ENCODE measurements around the gene DPF1. TPM values are rescaled to one million over a fixed set of nuclear protein-coding genes. Genes with fewer than 3 reads are reported as not detected.

The DPF1 gene
- total RNA-seq, 1 donor from 2014 or later, result 31.7 TPM

GRCh38 chr19:38248421-38248820 is 24.4 kb upstream of the DPF1 start:
- H3K36me3 Mint-ChIP-seq (ENCODE audit: low read depth), result no peaks in the 10 kb centered on the region
- no peaks in the 10 kb centered on the region for H3K9me3 Mint-ChIP-seq
- no peak for DNase-seq (ENCODE audit: low read depth, low spot score)
- no peak overlapping the region for H3K4me3 Mint-ChIP-seq
- TF ChIP-seq, protein P1, sequence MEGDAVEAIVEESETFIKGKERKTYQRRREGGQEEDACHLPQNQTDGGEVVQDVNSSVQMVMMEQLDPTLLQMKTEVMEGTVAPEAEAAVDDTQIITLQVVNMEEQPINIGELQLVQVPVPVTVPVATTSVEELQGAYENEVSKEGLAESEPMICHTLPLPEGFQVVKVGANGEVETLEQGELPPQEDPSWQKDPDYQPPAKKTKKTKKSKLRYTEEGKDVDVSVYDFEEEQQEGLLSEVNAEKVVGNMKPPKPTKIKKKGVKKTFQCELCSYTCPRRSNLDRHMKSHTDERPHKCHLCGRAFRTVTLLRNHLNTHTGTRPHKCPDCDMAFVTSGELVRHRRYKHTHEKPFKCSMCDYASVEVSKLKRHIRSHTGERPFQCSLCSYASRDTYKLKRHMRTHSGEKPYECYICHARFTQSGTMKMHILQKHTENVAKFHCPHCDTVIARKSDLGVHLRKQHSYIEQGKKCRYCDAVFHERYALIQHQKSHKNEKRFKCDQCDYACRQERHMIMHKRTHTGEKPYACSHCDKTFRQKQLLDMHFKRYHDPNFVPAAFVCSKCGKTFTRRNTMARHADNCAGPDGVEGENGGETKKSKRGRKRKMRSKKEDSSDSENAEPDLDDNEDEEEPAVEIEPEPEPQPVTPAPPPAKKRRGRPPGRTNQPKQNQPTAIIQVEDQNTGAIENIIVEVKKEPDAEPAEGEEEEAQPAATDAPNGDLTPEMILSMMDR (conservative IDR thresholded peaks at IDR 0.05), result no peak
- H3K27me3 Mint-ChIP-seq (ENCODE audit: low read depth), result peaks cover 16% of the 10 kb centered on the region
- no peak overlapping the region for H3K27ac Mint-ChIP-seq (ENCODE audit: unreplicated experiment)
- peaks cover 31% of the 10 kb centered on the region for H3K4me1 Mint-ChIP-seq

DNA sequence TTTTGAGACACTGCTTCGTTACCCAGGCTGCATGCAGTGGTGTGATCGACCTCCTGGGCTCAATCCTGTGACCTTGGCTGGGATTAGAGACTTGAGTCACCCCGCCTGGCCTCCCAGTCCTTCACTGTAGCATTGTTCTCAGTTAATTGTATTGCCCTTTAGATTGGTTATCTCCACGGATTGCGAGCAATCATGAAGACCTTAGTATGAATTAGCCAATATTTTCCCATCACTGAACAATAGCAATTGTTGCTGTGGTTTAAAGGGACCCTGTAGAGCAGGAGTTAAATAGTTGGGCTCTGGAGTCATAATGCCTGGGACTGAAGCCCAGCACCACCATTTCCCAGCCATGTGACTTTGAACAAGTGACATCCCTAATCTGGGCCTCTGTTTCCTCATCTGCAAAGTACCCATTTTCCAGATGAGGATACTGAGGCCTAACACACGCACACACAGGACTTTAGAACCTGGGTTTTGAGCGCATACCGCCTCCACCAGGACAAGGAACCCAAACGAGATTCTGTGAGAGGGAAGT is 23.8 kb upstream of the DPF1 start:
- H3K27me3 Mint-ChIP-seq (ENCODE audit: low read depth), result peaks cover 16% of the 10 kb centered on the region
- H3K9me3 Mint-ChIP-seq, result no peaks in the 10 kb centered on the region
- H3K27ac Mint-ChIP-seq (ENCODE audit: unreplicated experiment), result no peak overlapping the region
- no peak for DNase-seq (ENCODE audit: low read depth, low spot score)
- TF ChIP-seq, protein P1 (conservative IDR thresholded peaks at IDR 0.05), result no peak
- H3K36me3 Mint-ChIP-seq (ENCODE audit: low read depth), result no peaks in the 10 kb centered on the region
- H3K4me1 Mint-ChIP-seq, result peaks cover 31% of the 10 kb centered on the region
- H3K4me3 Mint-ChIP-seq, result no peak overlapping the region

DNA sequence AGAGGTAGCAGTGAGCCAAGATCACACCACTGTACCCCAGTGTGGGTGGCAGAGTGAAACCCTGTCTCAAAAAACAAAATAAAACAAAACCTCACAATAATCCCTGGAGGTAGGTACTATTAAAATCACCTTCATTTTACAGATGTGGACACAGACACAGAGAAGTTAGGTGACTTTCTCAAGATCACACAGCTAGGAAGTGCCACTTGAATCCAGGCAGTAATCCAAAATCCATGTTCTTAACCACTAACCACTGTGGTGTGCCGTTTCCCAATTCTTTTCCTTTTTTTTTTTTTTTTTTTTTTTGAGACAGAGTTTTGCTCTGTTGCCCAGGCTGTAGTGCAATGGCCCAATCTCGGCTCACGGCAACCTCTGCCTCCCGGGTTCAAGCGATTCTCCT is 23.1 kb upstream of the DPF1 start:
- H3K4me1 Mint-ChIP-seq, result peaks cover 26% of the 10 kb centered on the region
- H3K4me3 Mint-ChIP-seq, result no peak overlapping the region
- H3K9me3 Mint-ChIP-seq, result no peaks in the 10 kb centered on the region
- peaks cover 16% of the 10 kb centered on the region for H3K27me3 Mint-ChIP-seq (ENCODE audit: low read depth)
- no peaks in the 10 kb centered on the region for H3K36me3 Mint-ChIP-seq (ENCODE audit: low read depth)
- no peak for DNase-seq (ENCODE audit: low read depth, low spot score)
- TF ChIP-seq, protein P1 (conservative IDR thresholded peaks at IDR 0.05), result no peak
- H3K27ac Mint-ChIP-seq (ENCODE audit: unreplicated experiment), result no peak overlapping the region

DNA sequence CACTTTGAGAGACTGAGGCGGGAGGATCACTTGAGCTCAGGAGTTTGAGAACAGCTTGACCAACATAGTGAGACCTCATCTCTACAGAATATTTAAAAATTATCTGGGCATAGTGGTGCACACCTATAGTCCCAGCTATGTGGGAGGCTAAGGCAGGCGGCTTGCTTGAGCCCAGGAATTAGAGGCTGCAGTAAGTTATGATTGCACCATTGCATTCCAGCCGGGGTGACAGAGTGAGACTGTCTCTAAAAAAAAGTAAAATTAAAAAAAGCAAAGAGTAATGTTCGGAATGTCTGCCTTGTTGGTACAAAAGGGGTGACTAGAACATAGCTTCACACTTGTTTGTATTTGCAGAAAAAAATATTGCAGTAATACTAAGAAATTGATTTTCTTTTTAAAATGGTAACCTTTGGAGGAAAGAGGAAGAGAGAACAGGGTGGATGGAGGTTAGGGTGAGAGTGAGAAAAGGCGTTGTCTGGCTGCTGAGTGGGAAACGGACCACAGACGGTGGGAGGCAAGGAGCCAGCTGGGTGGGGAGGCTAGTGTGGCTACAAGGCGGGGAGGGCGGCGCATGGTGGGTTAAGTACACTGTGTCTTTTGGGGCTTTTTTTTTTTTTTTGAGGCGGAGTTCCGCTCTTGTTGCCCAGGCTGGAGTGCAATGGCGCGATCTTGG is 21.9 kb upstream of the DPF1 start:
- H3K27ac Mint-ChIP-seq (ENCODE audit: unreplicated experiment), result no peak overlapping the region
- DNase-seq (ENCODE audit: low read depth, low spot score), result no peak
- H3K27me3 Mint-ChIP-seq (ENCODE audit: low read depth), result peaks cover 12% of the 10 kb centered on the region
- TF ChIP-seq, protein P1 (conservative IDR thresholded peaks at IDR 0.05), result no peak
- H3K4me1 Mint-ChIP-seq, result peaks cover 15% of the 10 kb centered on the region
- no peak overlapping the region for H3K4me3 Mint-ChIP-seq
- no peaks in the 10 kb centered on the region for H3K9me3 Mint-ChIP-seq
- no peaks in the 10 kb centered on the region for H3K36me3 Mint-ChIP-seq (ENCODE audit: low read depth)

GRCh38 chr19:38243279-38243673 is 19.3 kb upstream of the DPF1 start:
- no peak for DNase-seq (ENCODE audit: low read depth, low spot score)
- peaks cover 5% of the 10 kb centered on the region for H3K4me1 Mint-ChIP-seq
- H3K9me3 Mint-ChIP-seq, result no peaks in the 10 kb centered on the region
- H3K4me3 Mint-ChIP-seq, result no peak overlapping the region
- H3K36me3 Mint-ChIP-seq (ENCODE audit: low read depth), result no peaks in the 10 kb centered on the region
- peaks cover 12% of the 10 kb centered on the region for H3K27me3 Mint-ChIP-seq (ENCODE audit: low read depth)
- TF ChIP-seq, protein P1 (conservative IDR thresholded peaks at IDR 0.05), result no peak
- no peak overlapping the region for H3K27ac Mint-ChIP-seq (ENCODE audit: unreplicated experiment)
